BE2C (cell line): ENCODE data around the gene CIB4.
A peak's percentile ranks its signal among the peaks of the same experiment; 100 is the strongest.

Source experiments
- DNase-seq: peaks from one replicate; pipeline ENCODE4 v3.0.0-alpha.2; 2020
- H3K27me3 ChIP-seq: fragments of 250-450 bp; sonication (Bioruptor Pico); 2 replicates; pipeline ENCODE4 v1.5.1; 2020; ENCODE audit warnings: mild to moderate bottlenecking
- H3K36me3 ChIP-seq: fragments of 250-450 bp; sonication (Bioruptor Pico); 2 replicates; pipeline ENCODE4 v1.5.1; 2020; ENCODE audit warnings: mild to moderate bottlenecking
- H3K4me1 ChIP-seq: fragments of 250-450 bp; sonication (Bioruptor Pico); 2 replicates; pipeline ENCODE4 v1.5.1; 2020
- H3K4me3 ChIP-seq: 2 replicates; pipeline ENCODE4 v1.5.1; 2011; ENCODE audit warnings: low read depth, low read length
- H3K9me3 ChIP-seq: fragments of 250-450 bp; sonication (Bioruptor Pico); 2 replicates; pipeline ENCODE4 v1.5.1; 2020
- TF ChIP-seq, protein P1 (sequence below): IDR thresholded peaks from 2 replicates; pipeline ENCODE4 v1.5.1; 2012; ENCODE audit warnings: mild to moderate bottlenecking, low read depth, low read length

Gene CIB4

DNA sequence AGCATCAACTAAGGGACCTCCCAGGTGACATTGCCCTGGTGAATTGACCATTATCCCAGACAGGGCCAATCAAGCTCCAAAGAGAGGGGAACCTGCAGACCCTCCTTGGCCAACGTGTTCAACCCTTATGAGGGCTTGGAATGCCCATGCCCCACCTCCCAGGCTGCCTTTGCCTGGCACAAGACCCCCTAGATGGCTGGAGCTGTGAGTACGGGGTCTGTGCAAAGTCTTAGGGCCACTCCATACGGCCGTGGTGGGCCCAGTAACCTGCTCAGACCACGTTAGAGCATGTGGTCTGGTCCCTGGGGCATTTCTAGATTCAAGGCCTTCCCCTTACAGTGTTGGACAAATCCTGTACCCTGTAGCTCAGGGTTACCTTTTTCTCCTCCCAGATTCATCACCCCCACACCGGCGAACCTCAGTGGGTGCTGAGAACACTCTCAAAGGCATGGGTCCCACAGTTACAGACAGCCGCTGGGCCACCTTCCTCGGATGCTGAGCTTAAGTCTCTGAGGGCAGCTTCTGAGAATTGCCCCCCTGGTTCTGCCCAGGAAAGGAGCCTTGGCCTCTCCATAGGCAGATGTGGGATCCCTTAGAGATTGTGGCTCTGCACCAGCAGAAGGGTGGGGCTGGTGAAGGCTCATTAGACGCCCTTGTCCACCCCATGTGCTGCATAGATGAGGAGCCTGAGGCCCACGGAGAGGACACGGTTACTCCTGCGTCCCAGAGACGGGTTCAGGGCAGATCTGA lies 33.0 kb upstream of the CIB4 start:
- Histone ChIP-seq H3K36me3 (no peaks in the 10 kb centered on the region), H3K4me3 (no peak overlapping the region), H3K9me3 (peaks cover 6% of the 10 kb centered on the region), H3K4me1 (peaks cover 13% of the 10 kb centered on the region), H3K27me3 (no peaks in the 10 kb centered on the region)
- peak; percentile 3 for DNase-seq
- TF ChIP-seq, protein P1, sequence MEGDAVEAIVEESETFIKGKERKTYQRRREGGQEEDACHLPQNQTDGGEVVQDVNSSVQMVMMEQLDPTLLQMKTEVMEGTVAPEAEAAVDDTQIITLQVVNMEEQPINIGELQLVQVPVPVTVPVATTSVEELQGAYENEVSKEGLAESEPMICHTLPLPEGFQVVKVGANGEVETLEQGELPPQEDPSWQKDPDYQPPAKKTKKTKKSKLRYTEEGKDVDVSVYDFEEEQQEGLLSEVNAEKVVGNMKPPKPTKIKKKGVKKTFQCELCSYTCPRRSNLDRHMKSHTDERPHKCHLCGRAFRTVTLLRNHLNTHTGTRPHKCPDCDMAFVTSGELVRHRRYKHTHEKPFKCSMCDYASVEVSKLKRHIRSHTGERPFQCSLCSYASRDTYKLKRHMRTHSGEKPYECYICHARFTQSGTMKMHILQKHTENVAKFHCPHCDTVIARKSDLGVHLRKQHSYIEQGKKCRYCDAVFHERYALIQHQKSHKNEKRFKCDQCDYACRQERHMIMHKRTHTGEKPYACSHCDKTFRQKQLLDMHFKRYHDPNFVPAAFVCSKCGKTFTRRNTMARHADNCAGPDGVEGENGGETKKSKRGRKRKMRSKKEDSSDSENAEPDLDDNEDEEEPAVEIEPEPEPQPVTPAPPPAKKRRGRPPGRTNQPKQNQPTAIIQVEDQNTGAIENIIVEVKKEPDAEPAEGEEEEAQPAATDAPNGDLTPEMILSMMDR: no peak

DNA sequence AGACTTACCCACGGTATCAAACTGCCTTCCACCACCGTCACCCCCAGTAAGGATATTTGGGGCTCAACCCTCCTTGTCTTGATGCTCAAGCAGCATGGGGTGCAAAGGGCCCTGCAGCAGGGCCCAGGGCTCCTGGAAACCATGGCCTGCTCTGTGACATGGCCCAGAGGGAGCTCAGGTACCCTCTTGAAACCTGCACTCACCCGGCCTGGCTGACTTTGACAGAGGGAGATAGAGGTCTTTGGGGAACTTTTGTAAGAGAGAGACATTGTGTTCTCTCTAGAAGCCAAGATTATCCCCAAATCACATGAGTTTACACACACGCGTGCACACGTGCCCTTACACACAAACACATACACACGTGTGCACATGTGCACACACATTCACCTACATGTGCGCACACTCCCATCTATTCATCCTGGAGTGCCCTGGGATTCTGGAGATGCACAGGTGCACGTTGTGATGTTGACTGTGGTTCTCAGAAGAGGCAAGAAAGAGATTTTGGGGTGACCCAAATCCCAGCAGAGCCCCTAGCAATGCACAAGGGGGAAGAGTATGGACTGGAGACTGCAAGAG lies 31.7 kb upstream of the CIB4 start:
- Histone ChIP-seq H3K9me3 (peaks cover 6% of the 10 kb centered on the region), H3K4me1 (peaks cover 18% of the 10 kb centered on the region), H3K36me3 (no peaks in the 10 kb centered on the region), H3K4me3 (no peak overlapping the region), H3K27me3 (no peaks in the 10 kb centered on the region)
- TF ChIP-seq, protein P1: no peak
- DNase-seq: no peak

DNA sequence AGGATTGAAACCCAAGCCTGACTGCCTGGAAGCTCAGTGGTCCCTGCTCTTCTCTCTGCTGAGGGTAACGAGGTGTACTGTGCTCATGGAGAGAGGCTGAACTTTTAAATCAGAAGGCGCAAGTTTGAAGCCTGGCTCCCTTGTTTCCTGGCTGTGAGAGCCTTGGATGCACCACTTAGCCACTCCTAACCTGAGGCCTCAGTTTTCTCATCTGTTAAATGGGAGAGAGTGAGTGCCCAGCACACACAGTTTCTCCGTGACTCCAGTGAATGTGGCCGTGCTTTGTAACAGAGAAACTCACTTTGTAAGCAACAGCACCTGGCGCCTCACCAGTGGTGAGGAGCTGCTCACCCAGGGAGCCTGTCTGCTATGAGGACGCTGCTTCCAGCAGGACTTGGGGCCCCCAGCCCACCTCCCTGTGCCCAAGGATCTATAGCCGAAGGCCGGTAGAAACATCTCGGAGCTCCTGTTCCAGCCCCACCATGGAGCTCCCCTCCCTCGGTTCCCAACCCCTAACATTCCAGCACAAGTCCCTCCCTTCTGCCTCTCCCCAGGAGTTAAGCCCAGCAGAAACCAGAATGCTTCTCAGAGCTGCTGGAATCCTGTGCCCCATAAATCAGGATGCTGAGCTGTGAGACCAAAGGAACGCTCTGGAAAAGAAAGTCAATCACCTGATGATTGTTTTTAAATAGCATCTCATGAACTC lies 31.1 kb upstream of the CIB4 start:
- Histone ChIP-seq H3K4me3 (no peak overlapping the region), H3K4me1 (peaks cover 18% of the 10 kb centered on the region), H3K27me3 (no peaks in the 10 kb centered on the region), H3K9me3 (peaks cover 2% of the 10 kb centered on the region; the same call in 1 of the 2 replicates), H3K36me3 (no peaks in the 10 kb centered on the region)
- TF ChIP-seq, protein P1: no peak
- DNase-seq: peak; percentile 1

DNA sequence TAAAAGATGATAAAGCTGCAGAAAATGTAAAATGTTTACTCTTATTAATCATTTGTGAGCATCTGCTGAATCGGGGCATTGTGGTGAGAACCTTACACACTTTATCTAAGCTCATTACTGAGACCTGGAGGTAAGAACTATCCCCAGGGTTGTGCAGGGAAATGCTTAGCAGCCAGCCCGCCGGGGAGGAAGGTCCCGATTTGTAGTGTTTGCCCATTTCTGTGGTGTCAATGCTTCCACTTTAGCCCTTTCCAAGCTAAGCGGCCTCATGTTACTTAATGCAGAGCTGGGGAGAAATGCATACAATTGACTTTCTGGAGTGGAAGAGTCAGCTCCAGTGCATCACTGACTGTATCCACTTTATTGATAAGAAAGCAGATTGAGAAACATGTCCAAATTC lies 30.5 kb upstream of the CIB4 start:
- Histone ChIP-seq H3K9me3 (no peaks in the 10 kb centered on the region), H3K4me1 (peaks cover 18% of the 10 kb centered on the region), H3K27me3 (no peaks in the 10 kb centered on the region), H3K4me3 (no peak overlapping the region), H3K36me3 (no peaks in the 10 kb centered on the region)
- DNase-seq: peak; percentile 1
- TF ChIP-seq, protein P1: no peak

DNA sequence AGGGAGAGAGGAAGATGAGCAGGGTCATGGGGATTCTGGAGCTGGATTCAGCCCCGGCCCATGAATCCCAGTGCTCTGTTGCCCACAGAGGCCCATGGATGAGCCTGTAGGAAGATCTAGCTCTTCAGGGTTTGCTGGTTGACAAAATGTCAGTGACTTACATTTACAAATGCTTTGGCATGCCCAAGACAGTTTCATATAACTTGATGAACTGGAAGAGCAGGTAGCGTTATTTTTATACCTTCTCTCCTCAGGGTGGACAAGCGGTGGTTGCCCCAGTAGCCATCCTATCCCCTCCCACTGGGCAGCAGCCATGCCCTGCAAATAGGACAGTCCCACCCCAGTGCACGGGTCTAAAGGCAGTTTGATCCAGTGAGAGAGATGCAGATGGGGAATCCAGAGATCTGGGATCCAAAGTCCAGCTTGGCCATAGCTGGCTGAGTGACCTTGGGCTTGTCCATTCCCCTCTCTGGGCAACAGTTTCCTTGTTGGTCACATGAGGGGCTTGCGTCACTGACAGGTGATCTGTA lies 29.8 kb upstream of the CIB4 start:
- Histone ChIP-seq H3K36me3 (no peaks in the 10 kb centered on the region), H3K4me1 (peaks cover 18% of the 10 kb centered on the region), H3K9me3 (no peaks in the 10 kb centered on the region), H3K4me3 (no peak overlapping the region), H3K27me3 (no peaks in the 10 kb centered on the region)
- peak; percentile 0 for DNase-seq
- TF ChIP-seq, protein P1: no peak

DNA sequence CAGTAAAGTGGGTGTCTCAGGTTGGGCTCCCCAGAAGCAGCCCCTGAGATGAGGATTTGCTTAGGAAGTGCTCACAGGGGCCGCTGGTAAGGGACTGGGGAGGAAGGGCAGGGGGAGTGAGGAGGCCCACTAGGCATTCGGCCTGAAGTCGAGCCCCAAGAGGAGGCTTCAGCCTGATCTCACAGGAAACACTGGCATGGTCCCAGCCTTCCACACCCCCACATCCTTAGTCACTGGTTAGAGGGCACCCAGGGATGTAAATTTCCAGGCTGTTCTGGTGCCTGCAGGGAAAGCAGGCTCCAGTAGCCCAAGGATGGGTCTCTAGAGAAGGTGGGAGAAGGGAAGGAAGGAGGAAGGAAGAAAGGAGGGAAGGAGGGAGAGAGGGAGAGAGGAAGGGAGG lies 29.0 kb upstream of the CIB4 start:
- no peak overlapping the region for H3K4me3 ChIP-seq
- no peaks in the 10 kb centered on the region for H3K27me3 ChIP-seq
- no peak for DNase-seq
- TF ChIP-seq, protein P1: no peak
- no peaks in the 10 kb centered on the region for H3K36me3 ChIP-seq
- H3K4me1 ChIP-seq: peaks cover 16% of the 10 kb centered on the region
- no peaks in the 10 kb centered on the region for H3K9me3 ChIP-seq
